GM12801 (cell line): ENCODE data around the gene DSE.

ENCODE experiments used
- TF ChIP-seq, protein P1 (sequence below): IDR thresholded peaks from one replicate; pipeline ENCODE4 v1.5.1; 2011; ENCODE audit warnings: control low read depth; ENCODE audit not compliant: insufficient read length; ENCODE audit errors: extremely low read depth

DSE gene

DNA sequence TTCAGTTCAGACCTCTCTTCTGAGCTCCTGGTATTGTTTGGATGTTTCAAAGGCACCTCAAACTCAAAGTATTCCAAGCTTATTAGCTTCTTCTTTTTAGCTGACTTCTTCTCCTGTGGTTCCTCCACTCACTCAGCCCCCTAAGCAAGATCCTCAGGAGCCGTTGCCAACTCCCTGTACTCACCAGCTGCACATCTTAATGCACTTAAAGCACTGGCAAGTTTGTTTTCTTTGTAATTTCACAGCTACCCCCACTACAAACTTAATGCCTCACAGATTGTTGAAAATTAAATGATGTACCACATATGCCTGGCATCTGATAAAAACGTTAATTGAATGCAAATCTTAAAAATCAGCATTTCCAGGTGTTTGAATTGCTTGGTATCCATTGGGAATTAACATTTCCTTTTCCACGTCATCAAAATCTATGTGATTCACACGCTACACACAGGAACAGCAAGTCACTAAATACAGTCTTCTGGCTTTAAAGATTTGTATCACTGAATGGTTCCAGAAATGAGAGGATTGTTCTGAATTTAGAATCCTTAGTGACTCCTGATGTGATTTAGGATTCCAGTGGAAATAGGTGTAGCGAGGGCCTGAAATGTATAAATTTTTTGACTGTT is 114.9 kb downstream of the DSE start:
- TF ChIP-seq, protein P1, sequence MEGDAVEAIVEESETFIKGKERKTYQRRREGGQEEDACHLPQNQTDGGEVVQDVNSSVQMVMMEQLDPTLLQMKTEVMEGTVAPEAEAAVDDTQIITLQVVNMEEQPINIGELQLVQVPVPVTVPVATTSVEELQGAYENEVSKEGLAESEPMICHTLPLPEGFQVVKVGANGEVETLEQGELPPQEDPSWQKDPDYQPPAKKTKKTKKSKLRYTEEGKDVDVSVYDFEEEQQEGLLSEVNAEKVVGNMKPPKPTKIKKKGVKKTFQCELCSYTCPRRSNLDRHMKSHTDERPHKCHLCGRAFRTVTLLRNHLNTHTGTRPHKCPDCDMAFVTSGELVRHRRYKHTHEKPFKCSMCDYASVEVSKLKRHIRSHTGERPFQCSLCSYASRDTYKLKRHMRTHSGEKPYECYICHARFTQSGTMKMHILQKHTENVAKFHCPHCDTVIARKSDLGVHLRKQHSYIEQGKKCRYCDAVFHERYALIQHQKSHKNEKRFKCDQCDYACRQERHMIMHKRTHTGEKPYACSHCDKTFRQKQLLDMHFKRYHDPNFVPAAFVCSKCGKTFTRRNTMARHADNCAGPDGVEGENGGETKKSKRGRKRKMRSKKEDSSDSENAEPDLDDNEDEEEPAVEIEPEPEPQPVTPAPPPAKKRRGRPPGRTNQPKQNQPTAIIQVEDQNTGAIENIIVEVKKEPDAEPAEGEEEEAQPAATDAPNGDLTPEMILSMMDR: no peak

DNA sequence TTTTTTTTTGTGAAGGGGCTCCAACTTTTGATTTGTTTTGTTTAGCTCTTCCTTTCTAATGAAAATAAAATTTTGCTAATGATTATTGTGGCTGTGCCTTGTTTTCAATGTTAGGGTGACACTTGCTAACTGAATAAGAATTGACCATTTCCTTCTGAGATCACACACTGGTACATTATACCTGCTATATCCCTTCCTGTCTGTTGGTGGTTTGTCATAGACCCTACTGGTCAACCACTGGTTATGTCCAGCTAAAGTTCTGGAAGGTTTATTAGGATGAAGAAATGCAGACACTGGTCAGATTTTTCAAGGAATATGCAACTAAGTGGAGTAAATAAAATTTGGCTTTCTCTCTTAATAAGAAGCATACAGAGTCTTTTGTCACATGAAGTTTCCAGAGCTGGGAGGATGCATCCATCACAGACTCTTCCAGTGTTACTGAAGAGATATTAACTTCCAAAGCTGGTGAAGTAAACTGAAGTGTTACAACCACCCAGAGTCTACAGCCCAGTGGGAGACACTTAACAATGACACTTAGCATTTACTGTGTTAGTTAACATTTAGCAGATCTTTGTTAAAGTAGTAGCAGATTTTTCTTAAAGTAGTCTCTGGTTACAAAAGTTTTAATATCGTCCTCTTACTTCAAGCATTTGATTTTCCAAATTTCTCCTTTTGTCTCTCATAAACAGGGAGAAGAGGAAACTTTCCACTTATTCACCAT is 121.0 kb downstream of the DSE start:
- TF ChIP-seq, protein P1: no peak

DNA sequence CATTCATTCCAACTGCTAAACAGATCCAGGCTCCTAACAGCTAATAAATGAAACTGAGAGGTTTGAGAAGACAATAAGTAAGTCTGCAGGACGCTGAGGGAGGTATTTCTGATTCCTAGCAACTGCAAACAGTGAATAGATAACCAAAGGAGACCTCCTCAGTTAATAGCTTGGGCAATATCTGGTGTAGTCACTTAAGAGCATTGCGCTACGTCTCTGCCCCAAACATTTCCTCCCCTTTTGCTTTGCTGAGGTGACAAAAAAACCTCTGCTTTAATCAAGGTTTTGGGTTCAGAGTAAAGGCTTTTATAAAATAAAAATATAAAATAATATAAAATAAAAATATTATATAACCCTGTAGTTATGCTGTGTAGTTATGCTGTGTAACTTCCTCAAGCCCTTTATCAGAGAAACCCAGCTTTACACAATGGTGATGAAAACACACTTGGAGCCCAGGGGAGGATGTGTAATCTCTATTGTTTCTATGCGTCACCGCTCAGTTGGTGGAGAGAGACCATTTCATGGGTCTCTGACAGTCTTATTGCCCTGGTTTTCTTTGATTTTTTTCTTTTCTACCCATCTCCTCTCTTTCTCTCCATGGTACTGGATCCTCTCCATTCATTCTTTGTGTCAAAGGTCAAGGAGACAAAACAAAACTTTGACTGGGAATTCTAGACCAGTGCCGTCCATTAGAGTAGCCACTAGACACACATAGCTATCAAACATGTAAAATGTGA is 121.8 kb downstream of the DSE start:
- TF ChIP-seq, protein P1: no peak
